Measurements from ENCODE around the gene NCCRP1. TPM values are rescaled to one million over a fixed set of nuclear protein-coding genes. Genes with fewer than 3 reads are reported as not detected.

The NCCRP1 gene
- total RNA-seq, 1 donor from 2014 or later: not detected

DNA sequence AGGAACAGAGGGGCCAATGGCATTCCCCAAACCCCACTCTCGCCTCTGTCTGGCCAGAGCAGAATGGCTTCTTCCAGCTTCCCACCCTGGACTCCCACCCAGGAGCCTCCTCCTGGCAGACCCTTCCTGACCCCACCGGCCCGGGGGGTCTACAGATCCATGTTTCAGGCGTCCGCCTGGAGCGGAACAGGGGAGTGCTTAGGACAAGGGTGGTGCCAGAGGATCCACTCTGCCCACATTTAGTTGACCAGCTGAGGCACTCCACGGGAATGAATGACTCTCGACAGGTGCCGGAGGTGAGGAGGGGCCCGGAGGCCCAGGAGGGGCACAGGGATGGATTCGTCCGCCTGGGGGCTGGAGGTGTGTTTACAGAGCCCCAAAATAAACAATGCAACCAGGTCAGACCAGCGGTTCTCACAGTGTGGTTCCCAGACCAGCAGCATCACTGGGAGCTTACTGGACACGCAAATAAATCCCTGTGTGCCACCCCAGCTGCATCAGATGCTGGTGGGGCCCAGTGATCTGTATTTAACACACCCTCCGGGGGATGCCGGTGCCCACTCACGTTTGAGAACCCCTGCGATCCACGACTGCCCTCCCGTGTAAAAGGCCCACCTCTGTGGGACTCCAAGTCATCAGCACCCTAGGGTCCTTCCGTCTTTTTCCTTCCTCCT lies 15.1 kb upstream of the NCCRP1 start:
- DNase-seq: no peak

DNA sequence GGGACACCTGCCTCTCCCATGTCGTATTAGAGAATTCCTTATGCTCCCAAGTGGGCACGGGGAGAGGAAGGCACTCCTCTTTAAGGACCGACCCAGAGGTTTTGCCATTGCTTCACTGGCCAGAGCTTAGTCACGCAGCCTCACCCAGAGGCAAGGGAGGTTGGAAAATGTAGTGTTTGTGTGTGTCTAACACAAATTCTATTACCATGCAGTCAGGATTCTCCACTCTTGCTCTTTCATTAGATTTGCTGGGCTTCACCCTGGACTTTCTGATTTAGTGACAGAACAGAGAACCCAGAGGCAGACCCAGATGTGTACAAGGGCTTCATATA lies 14.6 kb upstream of the NCCRP1 start:
- no peak for DNase-seq

DNA sequence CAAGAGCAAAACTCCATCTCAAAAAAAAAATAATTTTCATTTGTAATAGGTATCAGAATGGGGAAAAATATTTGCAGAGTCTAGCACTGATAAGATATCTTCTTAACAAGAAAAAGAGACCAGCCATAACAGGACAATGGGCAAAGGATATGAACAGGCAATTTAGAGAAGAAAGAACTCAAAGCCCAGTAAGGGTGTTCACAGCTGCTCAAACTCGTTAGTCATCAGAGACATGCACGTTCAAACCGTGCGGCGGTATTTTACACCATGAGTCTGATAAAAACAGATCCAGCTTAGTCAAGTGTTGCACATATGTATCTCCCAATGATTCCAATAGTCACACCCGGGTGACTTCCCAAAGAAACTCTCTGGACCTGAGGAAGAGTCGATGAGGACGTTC lies 13.7 kb upstream of the NCCRP1 start:
- no peak for DNase-seq

DNA sequence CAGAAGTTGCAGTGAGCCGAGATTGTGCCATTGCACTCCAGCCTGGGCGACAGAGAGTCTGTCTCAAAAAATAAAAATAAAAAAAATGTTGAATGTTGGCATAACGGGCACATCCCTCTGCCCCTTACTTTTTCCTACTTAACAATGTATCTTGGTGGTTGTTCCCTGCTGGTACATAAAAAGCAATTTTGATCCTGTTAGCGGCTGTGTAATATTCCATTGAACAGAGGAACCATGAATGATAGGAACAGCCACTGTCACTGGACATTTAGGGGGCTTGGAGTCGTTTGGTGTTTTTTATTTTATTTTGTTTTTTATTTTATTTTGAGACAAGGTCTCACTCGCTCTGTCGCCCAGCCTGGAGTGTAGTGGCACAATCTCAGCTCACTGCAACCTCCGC lies 10.4 kb upstream of the NCCRP1 start:
- no peak for DNase-seq

DNA sequence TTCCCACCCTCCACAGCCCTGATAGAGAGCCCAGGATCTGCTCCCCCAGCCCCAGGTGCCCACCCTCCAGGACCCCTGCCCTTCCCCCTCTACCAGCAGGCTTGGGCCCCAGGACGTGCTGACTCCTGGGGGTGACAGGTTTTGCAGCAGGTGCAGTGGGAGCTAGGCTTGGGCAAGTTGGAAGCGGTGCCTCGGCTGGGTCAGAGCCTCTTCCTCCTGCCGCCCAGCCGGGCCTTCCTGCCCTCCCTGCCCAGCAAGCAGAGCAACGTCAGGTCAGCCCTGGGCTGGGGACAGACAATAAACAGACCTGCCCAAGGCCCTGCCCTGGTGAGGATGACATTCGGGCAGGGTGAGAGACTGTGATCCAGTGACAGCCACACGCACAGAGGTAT lies 9.2 kb upstream of the NCCRP1 start:
- DNase-seq: no peak

DNA sequence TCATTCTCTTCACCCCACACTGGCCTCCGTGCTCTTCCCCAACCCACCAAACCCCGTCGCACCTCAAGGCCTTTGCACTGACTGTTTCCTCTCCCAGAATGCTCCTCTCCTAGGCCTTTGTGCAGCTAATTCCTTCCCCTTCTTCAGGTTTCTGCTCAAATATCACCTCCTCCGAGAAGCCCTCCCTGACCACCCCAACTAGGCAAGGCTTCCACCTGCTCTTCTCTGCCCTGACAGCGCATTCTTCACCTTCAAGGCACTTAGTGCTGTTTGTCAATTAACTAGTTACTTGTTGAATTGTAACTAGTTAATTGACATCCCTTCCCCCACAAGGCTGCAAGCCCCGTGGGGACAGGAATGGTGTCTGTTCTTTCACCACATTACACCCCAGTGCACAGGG lies 7.8 kb upstream of the NCCRP1 start:
- DNase-seq: no peak

DNA sequence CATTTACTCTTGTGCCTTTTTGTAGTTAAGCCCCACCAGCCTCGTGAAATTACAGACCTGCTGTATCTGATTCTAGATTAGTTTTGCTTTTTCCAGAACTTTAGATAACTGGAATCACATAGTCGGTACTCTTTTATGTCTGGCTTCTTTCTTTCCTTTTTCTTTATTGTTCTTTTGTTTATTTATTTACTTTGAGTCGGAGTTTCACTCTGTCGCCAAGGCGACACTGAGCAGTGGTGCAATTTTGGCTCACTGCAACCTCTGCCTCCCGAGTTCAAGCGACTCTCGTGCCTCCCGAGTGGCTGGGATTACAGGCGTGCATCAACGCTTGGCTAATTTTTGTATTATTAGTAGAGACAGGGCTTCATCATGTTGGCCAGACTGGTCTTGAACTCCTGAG lies 6.0 kb upstream of the NCCRP1 start:
- no peak for DNase-seq

GRCh38 chr19:39192846-39193245 lies 3.9 kb upstream of the NCCRP1 start:
- no peak for DNase-seq

- no peak for DNase-seq
Observed at GRCh38 chr19:39193803-39194202, 3.0 kb upstream of the NCCRP1 start.

GRCh38 chr19:39194832-39195542 lies 1.8 kb upstream of the NCCRP1 start:
- DNase-seq: peak; percentile 16

- no peak for DNase-seq
Observed at GRCh38 chr19:39195755-39196154, 1.0 kb upstream of the NCCRP1 start.

- DNase-seq: no peak
Observed at GRCh38 chr19:39196320-39196719, 444 bp upstream of the NCCRP1 start.

DNA sequence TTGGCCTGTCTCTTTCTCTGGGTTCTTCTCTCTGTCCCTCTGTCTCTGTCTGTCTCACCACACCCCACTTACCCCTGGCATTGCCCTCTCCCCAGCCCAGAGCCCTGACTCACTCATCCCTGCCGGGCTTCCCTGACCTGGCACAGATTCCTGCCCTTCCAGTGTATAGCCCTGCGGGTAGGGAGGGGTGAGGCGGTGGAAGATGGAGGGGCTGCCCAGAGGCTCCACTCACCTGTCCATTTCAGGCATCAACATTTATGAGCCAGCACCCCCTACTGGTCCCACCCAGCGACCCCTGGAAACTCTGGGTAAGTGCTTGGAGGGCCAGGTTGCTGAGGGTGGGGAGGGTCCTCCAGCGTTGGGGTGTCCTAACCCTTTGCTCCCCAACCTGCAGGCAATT lies 1.0 kb downstream of the NCCRP1 start:
- DNase-seq: no peak

GRCh38 chr19:39199025-39199424 lies 2.3 kb downstream of the NCCRP1 start:
- DNase-seq: peak; percentile 46

DNA sequence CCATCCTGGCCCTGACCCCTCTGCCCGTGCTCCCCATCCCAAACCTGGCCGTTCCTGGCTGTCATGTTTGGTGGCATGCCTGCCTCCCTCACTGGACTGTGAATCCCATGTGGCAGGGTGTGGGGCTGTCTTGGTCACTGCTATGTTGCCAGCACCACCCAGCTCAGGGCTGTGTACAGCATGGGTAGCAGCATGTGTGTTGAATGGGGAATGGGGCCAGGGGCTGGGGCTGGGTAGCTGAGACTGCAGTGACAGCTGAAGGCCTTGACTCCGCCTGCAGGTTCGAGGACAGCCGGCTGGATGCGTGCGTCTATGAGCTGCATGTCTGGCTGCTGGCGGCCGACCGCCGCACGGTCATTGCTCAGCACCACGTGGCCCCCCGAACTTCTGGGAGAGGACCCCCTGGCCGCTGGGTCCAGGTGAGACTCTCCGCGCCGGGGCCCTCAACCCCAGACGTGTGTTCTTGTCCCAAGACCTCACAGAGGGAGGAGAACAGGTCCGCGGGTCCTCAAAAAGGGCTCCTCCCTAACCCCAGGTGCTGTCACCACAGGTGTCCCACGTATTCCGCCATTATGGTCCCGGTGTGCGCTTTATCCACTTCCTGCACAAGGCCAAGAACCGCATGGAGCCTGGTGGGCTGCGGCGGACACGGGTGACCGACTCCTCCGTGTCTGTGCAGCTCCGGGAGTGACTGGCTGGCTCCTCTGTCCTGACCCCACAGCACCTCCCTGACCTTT lies 3.5 kb downstream of the NCCRP1 start:
- no peak for DNase-seq

DNA sequence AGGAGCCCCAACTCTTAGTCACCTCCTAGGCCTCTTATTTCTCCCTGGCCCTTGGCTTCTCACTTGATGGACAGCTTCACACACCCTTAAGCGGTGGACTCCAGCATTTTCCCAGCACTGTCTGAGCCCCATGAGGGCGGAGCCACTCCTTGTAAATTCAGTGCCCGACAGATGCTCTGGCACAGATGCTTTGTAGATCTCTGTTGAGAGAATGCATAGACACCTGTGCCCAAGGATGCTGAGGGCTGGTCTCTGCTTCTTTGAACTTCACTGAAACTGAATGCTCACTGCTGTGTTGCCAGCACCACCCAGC lies 4.0 kb downstream of the NCCRP1 start:
- DNase-seq: no peak

DNA sequence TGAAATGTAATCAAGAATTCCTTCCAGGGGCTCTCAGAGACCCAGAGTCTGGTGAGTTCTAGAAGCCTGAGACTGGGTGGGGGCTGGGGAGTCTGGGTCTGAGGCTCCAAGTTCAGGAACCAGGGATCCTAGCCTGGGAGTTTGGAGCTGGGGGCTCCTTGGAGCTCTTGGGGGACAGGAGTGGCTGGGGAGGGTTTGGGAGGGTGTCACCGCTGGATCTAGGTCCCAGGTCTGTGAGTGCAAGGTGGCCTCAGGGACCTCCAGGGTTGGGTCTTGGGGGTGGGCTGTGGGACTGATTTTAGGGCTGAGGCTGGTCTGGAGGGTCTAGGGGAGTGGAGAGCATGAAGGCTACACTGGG lies 6.2 kb downstream of the NCCRP1 start:
- DNase-seq: no peak

GRCh38 chr19:39203372-39204341 lies 6.9 kb downstream of the NCCRP1 start, which contains the start of gene SYCN:
Gene SYCN (minus strand): TSS chr19:39204263. CDS start chr19:39204254, 9 bp downstream.
- no peak for DNase-seq

- no peak for DNase-seq
Observed at GRCh38 chr19:39205449-39205764, 8.6 kb downstream of the NCCRP1 start.

GRCh38 chr19:39206122-39206521 lies 9.4 kb downstream of the NCCRP1 start:
- no peak for DNase-seq

GRCh38 chr19:39207293-39207836 lies 10.6 kb downstream of the NCCRP1 start:
- DNase-seq: no peak

DNA sequence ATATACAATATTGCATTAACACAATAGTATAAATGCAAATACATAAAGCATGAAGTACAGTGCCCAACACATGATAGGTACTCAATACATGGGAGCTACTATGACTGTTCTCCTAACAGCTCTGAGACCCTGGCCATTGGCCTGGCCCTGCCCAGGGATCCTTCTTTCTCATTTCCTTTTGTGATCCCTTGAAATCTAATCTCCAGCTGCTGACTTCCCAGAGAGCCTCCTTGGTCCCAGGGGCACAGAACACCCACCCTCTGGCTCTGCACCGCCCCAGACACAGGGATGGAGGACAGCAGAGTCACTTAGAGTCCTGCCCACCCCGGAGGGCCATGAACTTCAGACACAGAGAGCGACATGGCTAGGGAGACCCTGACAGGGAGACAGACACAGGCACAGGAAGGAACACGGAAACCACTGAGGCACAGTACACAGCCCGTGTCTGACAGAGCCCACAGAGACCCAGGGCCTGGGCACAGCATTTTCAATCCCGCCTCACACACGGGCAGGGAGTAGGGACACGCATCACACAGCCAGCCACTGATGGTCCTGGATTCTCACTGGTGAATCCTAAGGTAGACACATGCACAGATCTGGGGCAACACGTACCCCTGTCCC lies 11.5 kb downstream of the NCCRP1 start:
- no peak for DNase-seq

Measured in dermis blood vessel endothelial cell (primary cell).